Stimulated activated memory B cell treated with anti-CD40 and anti-IgM and Interleukin-4, amounts not matched to agents 10 μg/mL and 1 μg/mL and 100 μg/mL, for 72 hours (primary cell): ENCODE results near the gene ZNF581.
A peak's percentile ranks its signal among the peaks of the same experiment; 100 is the strongest.

Experiments used
- ATAC-seq: fragments of 150-1000 bp; cut with Tn5 transposase; 2 replicates; pipeline ENCODE4 v1.10.0; 2021
- H3K27ac Mint-ChIP-seq: one replicate; pipeline ENCODE4 v1.8.0; 2022; ENCODE audit warnings: mild to moderate bottlenecking, mixed read lengths
- H3K27me3 Mint-ChIP-seq: one replicate; pipeline ENCODE4 v1.8.0; 2022; ENCODE audit warnings: mixed read lengths
- H3K36me3 Mint-ChIP-seq: one replicate; pipeline ENCODE4 v1.8.0; 2022; ENCODE audit warnings: mixed read lengths
- H3K4me1 Mint-ChIP-seq: one replicate; pipeline ENCODE4 v1.8.0; 2022; ENCODE audit warnings: mixed read lengths
- H3K4me3 Mint-ChIP-seq: one replicate; pipeline ENCODE4 v1.8.0; 2022; ENCODE audit warnings: mild to moderate bottlenecking, moderate library complexity, mixed read lengths
- H3K9me3 Mint-ChIP-seq: one replicate; pipeline ENCODE4 v1.8.0; 2022; ENCODE audit warnings: mixed read lengths

Gene ZNF581

DNA sequence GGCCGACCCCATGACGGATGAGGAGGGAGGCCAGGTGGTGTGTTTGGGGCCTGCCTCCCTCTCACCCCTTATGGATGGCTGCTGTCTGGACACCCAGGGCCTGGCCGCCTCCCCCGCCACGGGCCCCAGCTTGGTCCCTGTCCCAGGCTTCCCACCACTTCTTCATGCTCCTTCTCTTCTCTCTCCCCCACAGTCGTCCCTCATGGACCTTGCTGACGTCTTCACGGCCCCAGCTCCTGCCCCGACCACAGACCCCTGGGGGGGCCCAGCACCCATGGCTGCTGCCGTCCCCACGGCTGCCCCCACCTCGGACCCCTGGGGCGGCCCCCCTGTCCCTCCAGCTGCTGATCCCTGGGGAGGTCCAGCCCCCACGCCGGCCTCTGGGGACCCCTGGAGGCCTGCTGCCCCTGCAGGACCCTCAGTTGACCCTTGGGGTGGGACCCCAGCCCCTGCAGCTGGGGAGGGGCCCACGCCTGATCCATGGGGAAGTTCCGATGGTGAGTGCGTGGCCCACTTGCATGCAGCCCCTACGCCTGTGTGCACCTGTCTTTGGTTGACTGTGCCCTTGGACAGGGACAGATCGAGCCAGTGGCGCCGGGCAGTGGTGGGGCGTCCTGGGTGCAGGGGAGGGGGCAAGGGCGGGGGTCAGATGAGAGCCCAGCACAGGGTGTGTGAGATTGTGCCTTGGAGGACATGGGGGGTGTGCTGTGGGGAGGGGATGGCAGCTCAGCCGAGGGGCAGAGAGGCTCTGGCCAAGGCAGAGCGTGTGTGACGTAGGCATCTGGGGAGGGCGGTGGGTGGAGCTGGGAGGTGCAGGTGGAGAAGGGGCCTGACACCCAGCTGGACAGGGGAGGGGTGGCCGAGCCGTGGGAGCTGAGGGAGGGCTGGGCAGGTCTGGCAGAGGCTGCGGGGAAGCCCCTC, 48.4 kb downstream of the ZNF581 start:
- peaks cover 31% of the 10 kb centered on the region for H3K4me1 Mint-ChIP-seq
- peak; percentile 10 for ATAC-seq
- peaks cover 62% of the 10 kb centered on the region for H3K36me3 Mint-ChIP-seq
- no peak overlapping the region for H3K4me3 Mint-ChIP-seq
- no peak overlapping the region for H3K27ac Mint-ChIP-seq
- no peaks in the 10 kb centered on the region for H3K27me3 Mint-ChIP-seq
- H3K9me3 Mint-ChIP-seq = no peaks in the 10 kb centered on the region

DNA sequence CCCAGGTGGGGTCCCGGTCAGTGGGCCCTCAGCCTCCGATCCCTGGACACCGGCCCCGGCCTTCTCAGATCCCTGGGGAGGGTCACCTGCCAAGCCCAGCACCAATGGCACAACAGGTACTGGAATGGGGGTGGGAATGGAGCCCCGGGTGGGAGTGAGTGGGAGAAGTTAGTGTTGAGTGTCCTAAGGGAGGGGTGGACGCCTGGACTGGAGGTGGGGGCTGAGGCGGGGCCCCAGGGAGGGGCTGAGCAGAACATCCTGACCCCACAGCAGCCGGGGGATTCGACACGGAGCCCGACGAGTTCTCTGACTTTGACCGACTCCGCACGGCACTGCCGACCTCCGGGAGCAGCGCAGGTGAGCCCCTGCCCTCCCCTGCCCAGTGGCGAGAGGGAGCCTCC, 49.2 kb downstream of the ZNF581 start:
- no peak overlapping the region for H3K27ac Mint-ChIP-seq
- H3K4me3 Mint-ChIP-seq = no peak overlapping the region
- no peaks in the 10 kb centered on the region for H3K27me3 Mint-ChIP-seq
- no peak for ATAC-seq
- H3K4me1 Mint-ChIP-seq = peaks cover 22% of the 10 kb centered on the region
- peaks cover 65% of the 10 kb centered on the region for H3K36me3 Mint-ChIP-seq
- no peaks in the 10 kb centered on the region for H3K9me3 Mint-ChIP-seq

DNA sequence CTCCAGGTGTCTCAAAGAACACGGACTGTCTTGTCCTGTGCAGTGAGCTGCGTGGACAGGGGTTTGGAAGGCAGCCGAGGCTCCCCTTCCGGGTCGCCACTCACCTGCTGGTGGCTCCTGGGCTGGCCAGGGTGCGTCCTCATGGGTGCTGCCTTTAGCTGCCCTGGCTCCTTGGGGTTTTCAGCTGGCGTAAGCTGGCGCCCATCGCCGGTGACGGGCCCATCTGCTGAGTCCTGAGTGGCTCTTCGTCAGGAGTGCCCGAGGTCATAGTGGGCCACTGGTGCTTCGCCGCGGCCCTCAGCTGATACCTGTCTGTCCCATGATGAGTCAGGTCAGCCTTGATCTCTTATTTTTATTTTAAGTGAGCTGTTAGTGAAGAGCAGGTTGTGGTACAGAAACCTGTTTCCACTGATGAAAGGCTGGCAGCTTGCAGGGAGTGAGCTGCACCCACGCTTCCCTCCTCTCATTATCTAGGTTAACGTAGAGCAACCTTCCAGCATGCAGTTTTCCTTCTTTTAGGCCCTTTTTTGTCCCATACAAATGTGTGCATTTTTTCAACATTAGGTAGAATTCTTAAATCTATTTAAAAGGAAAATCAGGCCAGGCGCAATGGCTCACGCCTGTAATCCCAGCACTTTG, 50.0 kb downstream of the ZNF581 start:
- H3K4me3 Mint-ChIP-seq = no peak overlapping the region
- no peak overlapping the region for H3K27ac Mint-ChIP-seq
- no peaks in the 10 kb centered on the region for H3K9me3 Mint-ChIP-seq
- no peak for ATAC-seq
- H3K27me3 Mint-ChIP-seq = no peaks in the 10 kb centered on the region
- peaks cover 15% of the 10 kb centered on the region for H3K4me1 Mint-ChIP-seq
- peaks cover 70% of the 10 kb centered on the region for H3K36me3 Mint-ChIP-seq

DNA sequence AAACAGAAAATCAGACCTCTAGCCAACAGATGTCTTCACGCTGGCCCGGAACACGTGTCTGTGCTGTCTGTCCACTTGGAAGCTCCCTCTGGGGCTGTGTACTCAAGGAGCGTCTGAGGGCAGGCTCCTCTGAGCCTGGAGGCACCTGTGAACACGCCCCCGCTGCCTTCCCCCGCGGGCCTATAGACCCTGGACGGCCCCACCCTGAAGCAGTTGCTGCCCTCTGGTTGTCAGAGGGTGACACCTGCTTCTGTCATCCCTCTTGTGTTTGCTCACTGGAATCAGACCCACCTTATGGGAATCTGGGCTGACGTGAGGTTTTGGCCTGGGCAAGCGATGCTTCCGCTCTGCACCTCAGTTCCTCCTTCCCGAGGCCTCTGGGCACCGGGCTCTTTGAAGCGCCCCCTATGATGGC, 50.8 kb downstream of the ZNF581 start:
- no peaks in the 10 kb centered on the region for H3K27me3 Mint-ChIP-seq
- peaks cover 67% of the 10 kb centered on the region for H3K36me3 Mint-ChIP-seq
- no peak overlapping the region for H3K4me3 Mint-ChIP-seq
- peaks cover 7% of the 10 kb centered on the region for H3K4me1 Mint-ChIP-seq
- no peak for ATAC-seq
- no peak overlapping the region for H3K27ac Mint-ChIP-seq
- no peaks in the 10 kb centered on the region for H3K9me3 Mint-ChIP-seq

DNA sequence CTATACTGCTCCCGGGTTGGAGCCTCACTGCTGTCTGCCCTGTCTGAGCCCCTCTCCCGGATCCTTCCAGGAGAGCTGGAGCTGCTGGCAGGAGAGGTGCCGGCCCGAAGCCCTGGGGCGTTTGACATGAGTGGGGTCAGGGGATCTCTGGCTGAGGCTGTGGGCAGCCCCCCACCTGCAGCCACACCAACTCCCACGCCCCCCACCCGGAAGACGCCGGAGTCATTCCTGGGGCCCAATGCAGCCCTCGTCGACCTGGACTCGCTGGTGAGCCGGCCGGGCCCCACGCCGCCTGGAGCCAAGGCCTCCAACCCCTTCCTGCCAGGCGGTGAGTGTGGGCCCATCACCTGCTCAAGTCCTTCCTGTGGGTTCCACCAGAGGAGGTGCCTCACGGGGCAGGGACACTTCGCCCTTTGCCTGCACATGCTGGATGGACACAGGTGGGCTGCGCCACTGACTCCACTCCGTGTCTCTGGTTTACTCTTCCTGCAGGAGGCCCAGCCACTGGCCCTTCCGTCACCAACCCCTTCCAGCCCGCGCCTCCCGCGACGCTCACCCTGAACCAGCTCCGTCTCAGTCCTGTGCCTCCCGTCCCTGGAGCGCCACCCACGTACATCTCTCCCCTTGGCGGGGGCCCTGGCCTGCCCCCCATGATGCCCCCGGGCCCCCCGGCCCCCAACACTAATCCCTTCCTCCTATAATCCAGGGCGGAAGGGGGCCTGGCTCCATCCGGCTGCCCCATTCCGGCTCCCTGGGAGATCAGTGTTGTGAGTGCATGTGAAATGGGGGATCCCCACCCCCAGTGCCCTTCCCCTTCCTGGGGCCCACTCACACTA, 51.4 kb downstream of the ZNF581 start:
- H3K27me3 Mint-ChIP-seq = no peaks in the 10 kb centered on the region
- H3K4me1 Mint-ChIP-seq = peaks cover under 1% of the 10 kb centered on the region
- H3K4me3 Mint-ChIP-seq = no peak overlapping the region
- no peak for ATAC-seq
- H3K27ac Mint-ChIP-seq = peak overlapping the region; percentile 42
- H3K9me3 Mint-ChIP-seq = no peaks in the 10 kb centered on the region
- peaks cover 62% of the 10 kb centered on the region for H3K36me3 Mint-ChIP-seq
